PFSK-1 (cell line): ENCODE measurements around the gene ZW10.

Experiments used
- FOXP2 ChIP-seq: optimal IDR thresholded peaks from 2 replicates; pipeline ENCODE3; 2011; ENCODE audit warnings: borderline replicate concordance, control low read depth, inconsistent platforms; ENCODE audit not compliant: insufficient read depth; ENCODE audit errors: extremely low read length, extremely low read depth
- POLR2AphosphoS5 ChIP-seq: IDR thresholded peaks from 2 replicates; pipeline ENCODE4 v1.6.1; 2012; ENCODE audit warnings: low read depth, mild to moderate bottlenecking, control low read depth, low read length, moderate library complexity
- SIN3A ChIP-seq: IDR thresholded peaks from 2 replicates; pipeline ENCODE4 v1.6.1; 2012; ENCODE audit warnings: mild to moderate bottlenecking, low read length, moderate library complexity, borderline replicate concordance; ENCODE audit not compliant: insufficient read depth
- TAF1 ChIP-seq: IDR thresholded peaks from 2 replicates; pipeline ENCODE4 v1.6.1; 2012; ENCODE audit warnings: low read length, control low read depth, borderline replicate concordance; ENCODE audit not compliant: insufficient read depth
- TF ChIP-seq, protein P1 (sequence below), 2 experiments: IDR thresholded peaks; 2 replicates each; pipeline versions ENCODE4 v1.6.1 to v1.8.0; 2011 to 2012; ENCODE audit warnings: low read depth in 2 of 2, low read length in 2 of 2, control low read depth in 1 of 2, inconsistent platforms in 1 of 2, mild to moderate bottlenecking in 1 of 2, moderate library complexity in 1 of 2; ENCODE audit not compliant: insufficient read depth in 1 of 2

The ZW10 gene

DNA sequence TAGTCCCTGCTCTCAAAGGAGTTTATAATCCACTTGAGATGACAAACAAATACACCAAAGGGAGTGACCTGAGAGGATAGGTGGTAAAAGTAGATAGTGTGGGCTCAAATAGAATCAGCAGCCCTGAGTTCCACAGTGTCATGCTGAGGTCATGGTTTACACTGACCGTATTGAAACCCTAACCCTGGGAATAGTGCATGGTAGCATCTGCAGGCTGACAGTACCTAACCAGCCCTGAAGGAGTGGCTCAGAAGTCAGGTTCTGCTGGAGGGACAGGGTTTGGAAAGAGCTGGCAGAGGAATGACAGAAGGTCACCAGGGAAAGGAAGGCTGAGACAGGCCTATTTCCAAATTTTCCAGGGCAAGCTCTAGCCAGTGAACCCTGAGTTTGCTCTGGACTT lies 58.2 kb downstream of the ZW10 start:
- TF ChIP-seq POLR2AphosphoS5 (no peak), FOXP2 (no peak), TAF1 (no peak), SIN3A (no peak)
- TF ChIP-seq, protein P1, sequence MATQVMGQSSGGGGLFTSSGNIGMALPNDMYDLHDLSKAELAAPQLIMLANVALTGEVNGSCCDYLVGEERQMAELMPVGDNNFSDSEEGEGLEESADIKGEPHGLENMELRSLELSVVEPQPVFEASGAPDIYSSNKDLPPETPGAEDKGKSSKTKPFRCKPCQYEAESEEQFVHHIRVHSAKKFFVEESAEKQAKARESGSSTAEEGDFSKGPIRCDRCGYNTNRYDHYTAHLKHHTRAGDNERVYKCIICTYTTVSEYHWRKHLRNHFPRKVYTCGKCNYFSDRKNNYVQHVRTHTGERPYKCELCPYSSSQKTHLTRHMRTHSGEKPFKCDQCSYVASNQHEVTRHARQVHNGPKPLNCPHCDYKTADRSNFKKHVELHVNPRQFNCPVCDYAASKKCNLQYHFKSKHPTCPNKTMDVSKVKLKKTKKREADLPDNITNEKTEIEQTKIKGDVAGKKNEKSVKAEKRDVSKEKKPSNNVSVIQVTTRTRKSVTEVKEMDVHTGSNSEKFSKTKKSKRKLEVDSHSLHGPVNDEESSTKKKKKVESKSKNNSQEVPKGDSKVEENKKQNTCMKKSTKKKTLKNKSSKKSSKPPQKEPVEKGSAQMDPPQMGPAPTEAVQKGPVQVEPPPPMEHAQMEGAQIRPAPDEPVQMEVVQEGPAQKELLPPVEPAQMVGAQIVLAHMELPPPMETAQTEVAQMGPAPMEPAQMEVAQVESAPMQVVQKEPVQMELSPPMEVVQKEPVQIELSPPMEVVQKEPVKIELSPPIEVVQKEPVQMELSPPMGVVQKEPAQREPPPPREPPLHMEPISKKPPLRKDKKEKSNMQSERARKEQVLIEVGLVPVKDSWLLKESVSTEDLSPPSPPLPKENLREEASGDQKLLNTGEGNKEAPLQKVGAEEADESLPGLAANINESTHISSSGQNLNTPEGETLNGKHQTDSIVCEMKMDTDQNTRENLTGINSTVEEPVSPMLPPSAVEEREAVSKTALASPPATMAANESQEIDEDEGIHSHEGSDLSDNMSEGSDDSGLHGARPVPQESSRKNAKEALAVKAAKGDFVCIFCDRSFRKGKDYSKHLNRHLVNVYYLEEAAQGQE (IDR thresholded peaks at IDR 0.05; ENCODE audit: insufficient read depth in 1 of 2, low read depth in 2 of 2, low read length in 2 of 2) = no peak

DNA sequence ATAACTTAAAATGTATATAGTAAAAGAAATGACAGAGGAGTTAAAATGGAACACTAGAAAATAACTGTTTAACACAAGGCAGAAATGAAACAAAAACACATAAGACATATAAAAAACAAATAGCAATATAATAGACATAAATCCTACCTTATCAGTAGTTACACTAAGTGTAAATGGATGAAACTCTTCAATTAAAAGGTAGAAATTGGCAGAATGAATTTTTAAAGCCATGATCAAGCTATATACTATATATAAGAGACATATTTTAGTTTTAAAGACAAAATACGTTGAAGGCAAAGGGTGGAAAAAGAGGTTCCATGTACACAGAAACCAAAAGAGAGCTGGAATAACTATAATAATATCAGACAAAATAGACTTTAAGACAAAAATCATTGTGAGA lies 62.5 kb downstream of the ZW10 start:
- no peak for TF ChIP-seq TAF1
- TF ChIP-seq, protein P1 (IDR thresholded peaks at IDR 0.05; ENCODE audit: insufficient read depth in 1 of 2, low read depth in 2 of 2, low read length in 2 of 2) = no peak
- TF ChIP-seq SIN3A = no peak
- no peak for TF ChIP-seq FOXP2
- TF ChIP-seq POLR2AphosphoS5 = no peak

DNA sequence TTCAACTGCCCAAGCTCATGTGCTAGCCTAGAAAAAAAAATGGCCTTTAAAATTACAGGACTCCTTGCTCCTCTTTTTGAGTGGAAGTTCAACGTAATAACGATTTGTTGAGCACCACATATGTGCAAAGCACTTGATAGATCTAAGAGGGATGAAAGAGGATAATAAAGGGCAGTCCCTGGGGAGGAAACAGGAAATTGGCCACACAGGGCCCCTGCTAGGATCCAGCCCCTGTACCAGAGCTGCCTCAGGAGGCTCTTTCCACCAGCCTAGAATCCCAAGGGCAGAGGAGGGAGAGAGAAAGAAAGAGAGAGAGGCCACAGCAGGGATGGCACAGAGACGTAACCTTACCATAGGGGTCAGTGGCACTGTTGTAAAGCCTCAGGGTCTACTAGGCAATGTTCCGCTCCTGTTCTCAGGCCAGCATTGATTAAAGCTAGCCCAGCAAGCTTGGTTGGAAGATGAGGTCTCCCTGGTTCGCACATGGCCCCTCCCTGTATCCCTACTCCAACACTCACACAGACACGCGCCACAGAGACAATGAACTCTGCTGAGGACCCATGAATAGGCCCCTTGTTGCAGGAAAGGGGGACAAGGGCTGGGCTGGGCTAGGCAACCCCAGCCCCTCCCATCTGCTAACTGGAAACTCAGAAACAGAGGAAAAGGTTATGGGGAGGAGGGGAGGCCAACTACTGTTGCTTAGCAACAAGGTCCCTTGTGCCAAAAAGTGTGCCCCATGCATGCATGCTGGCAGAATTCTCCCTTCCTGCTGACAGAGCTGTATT lies 67.4 kb downstream of the ZW10 start, which contains the start of gene TMPRSS5:
TMPRSS5 (minus strand) TSS at position 438 of the 785 bp plus-strand sequence; CDS start at position 354, 84 bp downstream.
- TF ChIP-seq POLR2AphosphoS5 (no peak), TAF1 (no peak), FOXP2 (no peak), SIN3A (no peak)
- TF ChIP-seq, protein P1 (IDR thresholded peaks at IDR 0.05; ENCODE audit: insufficient read depth in 1 of 2, low read depth in 2 of 2, low read length in 2 of 2) = no peak

DNA sequence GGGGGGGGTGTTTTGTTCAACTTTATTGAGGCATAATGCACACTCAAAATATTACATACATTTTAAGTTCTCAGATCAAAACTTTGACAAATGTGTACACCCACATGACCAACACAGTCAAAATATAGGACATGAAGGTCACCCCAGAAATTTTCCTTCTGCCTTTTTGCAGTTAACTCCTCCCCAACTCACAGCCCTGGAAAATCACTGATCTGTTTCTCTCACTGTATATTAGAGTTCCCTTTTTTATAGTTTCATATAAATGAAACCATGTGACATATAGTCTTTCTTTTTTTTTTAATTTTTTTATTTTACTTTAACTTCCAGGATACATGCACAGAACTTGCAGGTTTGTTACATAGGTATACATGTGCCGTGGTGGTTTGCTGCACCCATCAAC lies 72.0 kb downstream of the ZW10 start:
- TF ChIP-seq FOXP2 (no peak), POLR2AphosphoS5 (no peak), SIN3A (no peak), TAF1 (no peak)
- TF ChIP-seq, protein P1 (IDR thresholded peaks at IDR 0.05; ENCODE audit: insufficient read depth in 1 of 2, low read depth in 2 of 2, low read length in 2 of 2) = no peak
